Measurements from ENCODE around the gene SEC61B. TPM values are rescaled to one million over a fixed set of nuclear protein-coding genes. Genes with fewer than 3 reads are reported as not detected.

The SEC61B gene
- 80.3 and 102 TPM in 2 replicates for total RNA-seq

DNA sequence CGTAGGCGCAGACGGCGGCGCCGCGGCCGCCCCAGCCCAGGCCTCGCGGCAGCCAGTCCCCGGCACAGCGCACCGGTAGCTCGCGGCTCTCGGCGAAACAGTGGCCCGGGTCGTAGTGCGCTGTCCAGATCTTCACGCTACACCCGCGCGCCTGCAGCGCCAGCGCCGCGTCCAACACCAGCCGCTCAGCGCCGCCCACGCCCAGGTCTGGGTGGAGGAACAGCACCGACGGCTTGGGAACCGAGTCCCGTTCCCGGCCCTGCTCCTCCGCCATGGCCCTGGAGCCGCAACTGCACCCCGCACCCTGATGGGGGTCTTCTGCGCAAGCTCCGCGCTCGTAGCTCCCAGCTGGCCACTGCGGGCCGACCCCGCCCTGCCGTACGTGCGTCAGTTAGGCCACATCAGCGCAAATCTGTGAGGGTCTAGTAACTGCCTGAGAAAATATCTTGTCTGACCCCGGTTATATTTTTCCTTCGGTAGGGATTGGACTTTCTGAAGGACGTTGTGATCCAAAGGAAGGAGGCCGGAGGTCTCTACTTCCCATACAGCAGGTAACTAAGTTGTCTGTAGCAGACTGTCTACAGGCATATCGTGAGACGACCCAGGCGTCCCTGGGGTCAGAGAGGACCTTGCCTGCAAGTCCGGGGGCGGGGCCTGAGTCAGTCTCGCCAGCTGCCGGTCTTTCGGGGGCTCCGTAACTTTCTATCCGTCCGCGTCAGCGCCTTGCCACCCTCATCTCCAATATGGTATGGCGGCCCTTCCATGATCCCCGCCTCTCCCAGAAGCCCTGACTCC, at the start of gene SEC61B, which contains the start of gene ALG2:
TSS of gene SEC61B (plus strand) at position 662 of the 795 bp plus-strand sequence. CDS start at position 744, 82 bp downstream.
TSS of gene ALG2 (minus strand) at position 322 of the 795 bp plus-strand sequence. CDS start at position 274, 48 bp downstream.

Other genes with a start within 250 kb of the SEC61B start
- gene TGFBR1, start 117.2 kb upstream of the SEC61B start, total RNA-seq = 142 and 172 TPM in 2 replicates
- 37.4 and 43.4 TPM in 2 replicates for gene ALG2, start 340 bp upstream of the SEC61B start, total RNA-seq

Measured in smooth muscle cell of bladder (primary cell).